Measurements from ENCODE around the gene CDHR3. TPM values are rescaled to one million over a fixed set of nuclear protein-coding genes. Genes with fewer than 3 reads are reported as not detected.

The CDHR3 gene
- total and polyA plus RNA-seq, 2 donors from 2014 or later, result 3.6 to 7.1 TPM

DNA sequence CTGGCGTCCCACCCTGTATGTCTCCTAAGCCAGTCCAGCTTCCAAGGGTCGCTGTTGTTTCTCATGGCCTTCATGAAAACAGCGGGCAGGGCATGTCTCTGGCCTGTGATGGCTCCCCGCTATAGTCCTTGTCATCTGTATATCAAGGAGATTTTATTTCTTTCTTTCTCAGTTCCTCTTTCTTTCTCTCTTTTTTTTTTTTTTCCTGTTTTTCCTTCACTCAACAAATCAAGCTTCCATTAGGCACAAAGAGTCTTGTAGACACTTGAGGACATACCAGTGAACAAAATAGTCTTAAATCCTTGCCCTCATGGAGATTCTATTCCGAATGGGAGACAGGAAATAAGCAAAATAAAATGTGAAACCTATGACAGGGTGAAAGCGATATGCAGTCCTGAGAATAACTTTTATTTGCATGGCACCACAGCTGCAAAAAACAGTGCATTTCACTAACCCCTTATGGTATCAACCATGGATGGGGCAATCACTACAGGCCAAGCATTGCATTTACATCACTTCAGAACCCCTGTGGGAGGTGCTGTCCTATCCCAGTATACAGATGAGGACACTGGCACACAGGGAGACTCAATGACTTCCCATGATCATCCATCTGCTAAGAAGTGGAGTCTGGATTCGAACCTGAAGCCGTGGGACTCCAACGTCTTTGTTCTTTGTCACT is 98.4 kb downstream of the CDHR3 start:
- H3K36me3 ChIP-seq (ENCODE audit: control insufficient read depth in 2 of 3, insufficient read depth in 3 of 3, low read length in 3 of 3), result no peaks in the 10 kb centered on the region
- H3K4me1 ChIP-seq (ENCODE audit: control insufficient read depth in 2 of 3, insufficient read depth in 2 of 3, low read depth in 1 of 3, low read length in 3 of 3), result peaks cover 2 to 38% (median 20%) of the 10 kb centered on the region in 3 donors
- H3K4me3 ChIP-seq (ENCODE audit: low read length in 3 of 3), result no peak overlapping the region
- no peak overlapping the region for H3K27ac ChIP-seq (ENCODE audit: low read depth in 2 of 2, low read length in 2 of 2)
- DNase-seq, result peak in 1 of 5 donors; percentile 4
- no peak overlapping the region for H3K9ac ChIP-seq (ENCODE audit: low read length in 3 of 3)
- intact Hi-C loops (cut with DNase I), result no loop called here
- H3K9me3 ChIP-seq (ENCODE audit: control insufficient read depth in 2 of 3, insufficient read depth in 1 of 3, low read length in 3 of 3), result no peaks in the 10 kb centered on the region
- TF ChIP-seq CTCF (IDR thresholded peaks at IDR 0.05; ENCODE audit: borderline replicate concordance, extremely low read depth, insufficient read depth), result no peak
- no peak for FAIRE-seq
- no peaks in the 10 kb centered on the region for H3K27me3 ChIP-seq (ENCODE audit: control insufficient read depth, insufficient read depth, low read length)

- DNase-seq (peak in 2 of 5 donors; percentile 5 to 30), FAIRE-seq (no peak)
- no peak for TF ChIP-seq CTCF (IDR thresholded peaks at IDR 0.05; ENCODE audit: borderline replicate concordance, extremely low read depth, insufficient read depth)
- Histone ChIP-seq H3K27ac (ENCODE audit: low read depth in 2 of 2, low read length in 2 of 2) (no peak overlapping the region), H3K27me3 (ENCODE audit: control insufficient read depth, insufficient read depth, low read length) (no peaks in the 10 kb centered on the region), H3K4me3 (ENCODE audit: low read length in 3 of 3) (no peak overlapping the region), H3K9ac (ENCODE audit: low read length in 3 of 3) (no peak overlapping the region), H3K36me3 (ENCODE audit: control insufficient read depth in 2 of 3, insufficient read depth in 3 of 3, low read length in 3 of 3) (no peaks in the 10 kb centered on the region), H3K4me1 (ENCODE audit: control insufficient read depth in 2 of 3, insufficient read depth in 2 of 3, low read depth in 1 of 3, low read length in 3 of 3) (peaks cover 2 to 38% (median 20%) of the 10 kb centered on the region in 3 donors), H3K9me3 (ENCODE audit: control insufficient read depth in 2 of 3, insufficient read depth in 1 of 3, low read length in 3 of 3) (no peaks in the 10 kb centered on the region)
- intact Hi-C loops (cut with DNase I), result no loop called here
Observed at GRCh38 chr7:106062006-106062405, 98.9 kb downstream of the CDHR3 start.

DNA sequence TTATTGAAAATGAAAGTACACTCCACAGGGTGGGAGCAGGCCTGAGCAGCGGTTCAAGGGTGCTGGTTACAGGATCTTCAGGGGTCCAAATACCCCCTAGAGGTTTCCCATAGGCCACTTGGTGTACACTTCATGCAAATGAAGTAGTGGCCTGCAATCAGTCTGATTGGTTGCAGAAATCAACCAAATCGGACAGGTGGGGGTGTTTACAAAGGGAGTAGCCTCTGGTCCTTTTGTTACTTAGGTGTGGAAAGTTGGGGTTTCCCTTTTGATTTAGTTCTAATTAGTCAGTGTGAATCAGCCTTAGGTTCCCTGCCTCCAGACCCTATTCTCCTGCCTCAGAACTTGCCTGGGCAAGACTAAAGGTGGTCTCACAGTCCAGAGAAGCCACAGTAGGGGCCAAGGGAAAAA is 99.5 kb downstream of the CDHR3 start:
- Histone ChIP-seq H3K27ac (ENCODE audit: low read depth in 2 of 2, low read length in 2 of 2) (no peak overlapping the region), H3K9me3 (ENCODE audit: control insufficient read depth in 2 of 3, insufficient read depth in 1 of 3, low read length in 3 of 3) (no peaks in the 10 kb centered on the region), H3K4me3 (ENCODE audit: low read length in 3 of 3) (no peak overlapping the region), H3K36me3 (ENCODE audit: control insufficient read depth in 2 of 3, insufficient read depth in 3 of 3, low read length in 3 of 3) (no peaks in the 10 kb centered on the region), H3K9ac (ENCODE audit: low read length in 3 of 3) (no peak overlapping the region), H3K27me3 (ENCODE audit: control insufficient read depth, insufficient read depth, low read length) (no peaks in the 10 kb centered on the region), H3K4me1 (ENCODE audit: control insufficient read depth in 2 of 3, insufficient read depth in 2 of 3, low read depth in 1 of 3, low read length in 3 of 3) (peaks cover 0 to 33% (median 20%) of the 10 kb centered on the region in 3 donors)
- no peak for TF ChIP-seq CTCF (IDR thresholded peaks at IDR 0.05; ENCODE audit: borderline replicate concordance, extremely low read depth, insufficient read depth)
- DNase-seq (peak in 1 of 5 donors; percentile 1), FAIRE-seq (no peak)
- intact Hi-C loops (cut with DNase I), result no loop called here

All from kidney (tissue), 14 donors.